A673 (cell line): ENCODE measurements around the gene SRP72.

Source experiments
- CTCF ChIP-seq: fragments of 300-800, 200-600 bp; sonication (generic); conservative IDR thresholded peaks from 2 replicates; pipeline ENCODE4 v1.5.1; 2017; ENCODE audit warnings: low read depth, mild to moderate bottlenecking, antibody characterized with exemption, low read length, moderate library complexity, mixed read lengths
- EZH2 ChIP-seq: fragments of 200-600 bp; sonication (generic); IDR thresholded peaks from 2 replicates; pipeline ENCODE4 v1.6.1; 2017; ENCODE audit warnings: borderline replicate concordance, low read depth, mild to moderate bottlenecking, mixed read lengths, antibody characterized with exemption, low read length; ENCODE audit not compliant: poor library complexity, severe bottlenecking

GRCh38 chr4:56468097-56468422, 643 bp downstream of the SRP72 start:
- TF ChIP-seq CTCF (no peak), EZH2 (no peak)
